ENCODE measurements around the gene DNAH2.

DNAH2 gene

DNA sequence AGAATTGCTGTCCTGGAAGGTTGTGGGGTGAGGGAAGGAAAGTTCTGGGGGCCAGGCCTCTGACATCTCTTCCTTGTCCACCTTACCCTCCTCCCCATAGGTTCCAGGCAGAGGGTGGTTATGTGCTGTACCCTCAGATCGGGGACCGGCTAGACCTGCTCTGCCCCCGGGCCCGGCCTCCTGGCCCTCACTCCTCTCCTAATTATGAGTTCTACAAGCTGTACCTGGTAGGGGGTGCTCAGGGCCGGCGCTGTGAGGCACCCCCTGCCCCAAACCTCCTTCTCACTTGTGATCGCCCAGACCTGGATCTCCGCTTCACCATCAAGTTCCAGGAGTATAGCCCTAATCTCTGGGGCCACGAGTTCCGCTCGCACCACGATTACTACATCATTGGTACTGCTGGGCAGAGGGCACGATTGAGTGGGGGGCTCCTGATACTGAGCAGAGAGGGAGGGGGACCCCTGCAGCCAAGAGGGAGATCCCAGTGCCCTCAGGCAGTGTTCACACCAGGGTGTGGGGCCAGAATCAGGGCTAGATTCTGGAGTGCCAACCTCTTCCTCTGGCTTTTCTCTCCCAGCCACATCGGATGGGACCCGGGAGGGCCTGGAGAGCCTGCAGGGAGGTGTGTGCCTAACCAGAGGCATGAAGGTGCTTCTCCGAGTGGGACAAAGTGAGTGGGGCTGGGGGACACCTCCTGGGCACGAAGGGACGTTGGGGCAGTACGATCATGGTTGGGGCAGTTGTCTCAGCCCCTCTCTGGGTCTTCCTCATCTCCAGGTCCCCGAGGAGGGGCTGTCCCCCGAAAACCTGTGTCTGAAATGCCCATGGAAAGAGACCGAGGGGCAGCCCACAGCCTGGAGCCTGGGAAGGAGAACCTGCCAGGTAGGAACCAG lies 9.4 kb upstream of the DNAH2 start:
- TF ChIP-seq POLR2A (IDR thresholded peaks at IDR 0.05; ENCODE audit: low read depth, low read length) = no peak
- FAIRE-seq = no peak
- no peak for DNase-seq (ENCODE audit: insufficient read length, low spot score)

DNA sequence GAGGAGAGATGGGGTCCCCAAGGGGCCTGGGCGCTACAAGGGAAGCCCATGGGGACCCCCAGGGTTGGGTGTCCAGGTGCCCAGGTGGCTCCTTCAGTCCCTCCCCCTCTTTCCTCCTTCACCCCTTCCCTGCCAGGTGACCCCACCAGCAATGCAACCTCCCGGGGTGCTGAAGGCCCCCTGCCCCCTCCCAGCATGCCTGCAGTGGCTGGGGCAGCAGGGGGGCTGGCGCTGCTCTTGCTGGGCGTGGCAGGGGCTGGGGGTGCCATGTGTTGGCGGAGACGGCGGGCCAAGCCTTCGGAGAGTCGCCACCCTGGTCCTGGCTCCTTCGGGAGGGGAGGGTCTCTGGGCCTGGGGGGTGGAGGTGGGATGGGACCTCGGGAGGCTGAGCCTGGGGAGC lies 8.5 kb upstream of the DNAH2 start:
- FAIRE-seq = no peak
- DNase-seq (ENCODE audit: insufficient read length, low spot score) = no peak
- TF ChIP-seq POLR2A (IDR thresholded peaks at IDR 0.05; ENCODE audit: low read depth, low read length) = no peak

DNA sequence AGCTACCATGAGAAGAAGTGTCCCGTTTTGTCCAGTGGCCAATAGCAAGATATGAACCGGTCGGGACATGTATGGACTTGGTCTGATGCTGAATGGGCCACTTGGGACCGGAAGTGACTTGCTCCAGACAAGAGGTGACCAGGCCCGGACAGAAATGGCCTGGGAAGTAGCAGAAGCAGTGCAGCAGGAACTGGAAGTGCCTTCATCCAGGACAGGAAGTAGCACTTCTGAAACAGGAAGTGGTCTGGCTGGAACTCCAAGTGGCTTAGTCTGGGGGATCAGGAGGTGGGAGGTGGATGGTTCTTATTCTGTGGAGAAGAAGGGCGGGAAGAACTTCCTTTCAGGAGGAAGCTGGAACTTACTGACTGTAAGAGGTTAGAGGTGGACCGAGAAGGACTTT lies 7.2 kb upstream of the DNAH2 start:
- no peak for FAIRE-seq
- DNase-seq (ENCODE audit: insufficient read length, low spot score) = no peak
- no peak for TF ChIP-seq POLR2A (IDR thresholded peaks at IDR 0.05; ENCODE audit: low read depth, low read length)

DNA sequence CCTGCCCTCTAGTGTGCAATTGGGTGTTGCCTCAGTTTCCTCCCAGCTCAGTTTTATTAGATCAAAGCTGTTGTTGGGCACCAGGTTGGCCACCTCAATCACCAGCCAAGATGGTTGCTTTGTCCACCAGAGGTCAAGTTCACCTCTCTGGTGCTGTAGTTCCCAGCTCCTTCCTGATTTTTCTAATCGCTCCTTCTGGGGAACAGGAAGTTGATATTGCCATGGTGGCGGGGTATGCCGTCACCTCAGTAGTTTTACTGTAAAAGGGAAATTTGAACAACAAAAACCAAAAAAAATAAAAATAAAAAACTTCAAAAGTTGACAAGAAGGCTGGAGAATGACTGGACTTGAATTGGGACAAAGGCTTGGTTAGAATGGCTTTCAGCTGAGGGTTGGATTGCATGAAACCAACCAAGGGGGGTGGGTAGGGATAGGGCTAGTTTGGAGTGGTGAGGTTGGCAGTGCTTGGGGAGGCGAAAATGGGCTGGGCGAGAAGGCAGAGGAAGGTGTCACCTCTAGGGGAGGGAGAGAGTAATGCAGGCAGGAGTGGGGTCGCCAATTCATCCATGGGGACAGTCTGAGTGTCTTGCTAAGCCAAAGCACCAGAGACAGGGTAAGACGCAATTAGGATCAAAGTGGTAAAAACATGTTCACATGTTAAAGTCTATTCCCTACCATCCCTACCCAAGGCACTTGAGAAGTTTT lies 6.3 kb upstream of the DNAH2 start:
- no peak for TF ChIP-seq POLR2A (IDR thresholded peaks at IDR 0.05; ENCODE audit: low read depth, low read length)
- no peak for FAIRE-seq
- DNase-seq (ENCODE audit: insufficient read length, low spot score) = no peak

DNA sequence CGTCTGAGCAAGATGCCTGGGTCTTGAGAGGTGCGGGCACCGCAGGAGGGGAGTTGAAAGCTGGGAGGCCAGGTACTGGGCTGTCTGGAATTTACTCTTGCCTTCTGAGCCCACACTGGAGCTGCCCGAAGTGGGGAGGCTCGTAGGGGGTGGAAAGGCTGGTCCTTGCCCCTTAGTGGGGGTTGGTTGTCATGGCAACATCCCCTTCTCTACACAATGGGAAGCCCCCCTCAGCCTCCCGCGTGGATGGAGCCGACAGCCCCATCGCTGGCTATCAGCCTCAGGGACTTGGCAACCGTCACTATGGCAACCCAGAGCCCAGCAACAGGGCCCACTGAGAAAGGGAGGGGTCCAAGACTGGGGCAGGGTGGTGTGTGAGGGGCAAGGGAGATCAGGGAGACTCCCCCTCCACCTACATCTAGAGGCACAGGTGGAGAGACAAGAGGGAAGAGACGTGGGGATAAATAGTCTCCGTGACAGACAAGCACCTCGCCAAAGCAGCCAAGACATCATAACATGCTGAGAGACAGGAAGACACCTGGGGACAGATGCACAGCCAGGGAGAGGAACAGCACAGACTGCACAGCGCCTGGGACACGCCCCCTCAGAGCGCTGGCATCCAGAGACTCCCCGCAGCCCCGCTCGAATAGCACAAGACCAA lies 5.3 kb upstream of the DNAH2 start:
- FAIRE-seq (no peak), DNase-seq (ENCODE audit: insufficient read length, low spot score) (no peak)
- TF ChIP-seq POLR2A (IDR thresholded peaks at IDR 0.05; ENCODE audit: low read depth, low read length) = no peak

DNA sequence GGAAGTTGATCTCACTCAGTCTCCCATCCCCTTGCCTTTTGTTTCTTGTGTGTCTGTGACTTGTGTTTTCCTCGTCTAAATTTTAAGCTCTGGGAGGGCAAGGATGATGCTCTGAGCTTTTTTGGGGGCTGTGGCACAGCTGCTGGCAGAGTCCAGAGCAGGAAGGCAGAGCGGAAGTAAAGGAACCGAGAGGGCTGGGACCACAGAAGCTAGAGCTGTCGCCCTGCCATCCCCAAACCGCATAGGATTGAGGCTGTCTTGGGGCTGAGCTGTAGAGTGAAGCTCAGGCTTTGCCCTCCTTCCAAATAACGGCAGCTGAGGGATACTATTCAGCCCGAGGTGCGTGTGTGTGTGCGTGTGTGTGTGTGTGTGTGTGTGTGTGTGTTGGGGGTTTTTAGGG lies 3.8 kb upstream of the DNAH2 start:
- no peak for DNase-seq (ENCODE audit: insufficient read length, low spot score)
- no peak for TF ChIP-seq POLR2A (IDR thresholded peaks at IDR 0.05; ENCODE audit: low read depth, low read length)
- no peak for FAIRE-seq

DNA sequence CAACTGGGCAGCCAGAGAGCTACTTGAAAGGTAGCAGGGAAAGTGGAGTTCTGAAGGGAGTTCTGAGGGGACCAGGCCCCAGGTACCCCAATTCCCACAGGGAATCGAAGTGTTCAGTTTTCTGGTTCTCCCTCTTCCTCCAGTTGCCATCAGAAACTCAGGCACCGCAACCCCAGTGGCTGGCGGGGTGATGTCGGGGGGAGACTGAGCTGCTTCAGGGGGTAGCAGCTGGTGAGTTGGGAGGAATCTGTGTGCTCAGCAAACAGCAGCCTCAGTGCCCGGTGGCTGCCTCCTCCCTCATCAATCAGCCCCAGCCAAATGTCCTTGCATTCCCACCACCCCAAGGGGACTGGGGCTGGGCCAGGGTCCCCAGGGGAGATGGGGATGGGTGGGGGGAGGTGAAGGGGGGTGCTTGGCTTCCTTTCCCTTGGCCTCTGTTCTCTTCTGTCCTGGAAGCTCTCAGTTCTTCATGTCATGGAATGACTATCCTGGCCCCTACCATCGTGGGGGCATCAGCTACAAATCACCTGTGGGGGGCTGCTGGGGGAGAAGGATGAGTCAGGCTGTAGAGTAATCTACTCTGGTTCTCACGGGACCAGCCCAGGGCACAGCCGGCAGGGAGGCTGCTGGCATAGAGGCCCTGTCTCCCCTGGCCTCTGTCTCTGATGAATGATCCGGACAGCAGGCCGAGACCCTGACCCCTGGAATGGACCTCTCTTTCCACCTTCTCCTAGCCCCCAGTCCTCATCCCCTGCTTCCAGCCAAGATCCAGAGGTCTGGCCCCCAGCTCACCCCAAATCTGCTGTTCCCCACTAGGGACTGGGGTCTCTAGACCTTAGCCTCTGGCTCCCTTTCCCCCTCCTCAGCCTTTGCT lies 2.6 kb upstream of the DNAH2 start:
- TF ChIP-seq POLR2A (IDR thresholded peaks at IDR 0.05; ENCODE audit: low read depth, low read length) = no peak
- DNase-seq (ENCODE audit: insufficient read length, low spot score) (no peak), FAIRE-seq (no peak)

DNA sequence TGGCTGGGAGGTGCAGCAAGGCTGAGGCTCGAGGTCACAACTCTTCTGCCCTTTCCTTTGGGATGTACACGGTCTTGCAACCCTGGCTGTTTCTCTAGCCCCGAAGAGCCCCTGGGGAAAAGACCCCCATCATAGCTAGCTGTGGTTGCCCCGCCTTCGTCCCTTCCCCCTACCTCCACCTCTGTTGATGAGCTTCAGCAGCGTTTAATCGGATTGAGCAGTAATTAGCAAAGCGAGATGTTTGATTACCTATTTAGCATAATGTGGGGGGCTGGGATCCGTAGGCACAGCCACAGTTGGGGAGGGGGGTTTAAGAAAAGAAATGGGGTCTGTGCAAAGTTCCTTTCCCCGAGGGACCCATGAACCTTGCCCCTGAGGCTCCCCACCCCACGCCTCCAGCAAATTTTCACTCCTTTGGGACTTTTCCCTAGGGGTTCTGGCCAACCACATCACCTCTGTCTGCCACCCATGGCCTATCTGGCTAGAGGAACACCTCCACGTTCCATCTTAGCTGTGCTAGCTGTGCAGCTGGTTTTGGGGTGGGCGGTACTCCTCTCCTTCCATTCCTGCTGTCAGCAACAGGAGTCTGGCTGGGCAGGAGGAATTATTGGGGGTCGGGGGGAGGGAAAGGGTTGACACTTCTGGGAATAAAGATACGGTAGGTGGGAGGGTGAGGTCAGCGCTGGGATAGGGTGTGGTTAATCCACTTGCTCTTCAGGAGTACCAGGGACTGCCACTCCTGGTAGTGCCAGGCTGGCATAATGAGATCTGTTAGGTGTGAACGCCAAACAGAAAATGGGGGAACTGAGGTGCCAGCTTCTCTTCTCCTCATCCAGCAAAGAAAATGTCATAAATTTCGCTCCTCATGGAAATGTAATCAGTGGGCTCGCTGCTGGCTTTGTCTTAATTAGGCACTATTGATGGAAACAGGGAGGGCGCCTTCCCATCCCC lies 1.3 kb upstream of the DNAH2 start:
- no peak for TF ChIP-seq POLR2A (IDR thresholded peaks at IDR 0.05; ENCODE audit: low read depth, low read length)
- DNase-seq (ENCODE audit: insufficient read length, low spot score) = no peak
- FAIRE-seq = no peak

DNA sequence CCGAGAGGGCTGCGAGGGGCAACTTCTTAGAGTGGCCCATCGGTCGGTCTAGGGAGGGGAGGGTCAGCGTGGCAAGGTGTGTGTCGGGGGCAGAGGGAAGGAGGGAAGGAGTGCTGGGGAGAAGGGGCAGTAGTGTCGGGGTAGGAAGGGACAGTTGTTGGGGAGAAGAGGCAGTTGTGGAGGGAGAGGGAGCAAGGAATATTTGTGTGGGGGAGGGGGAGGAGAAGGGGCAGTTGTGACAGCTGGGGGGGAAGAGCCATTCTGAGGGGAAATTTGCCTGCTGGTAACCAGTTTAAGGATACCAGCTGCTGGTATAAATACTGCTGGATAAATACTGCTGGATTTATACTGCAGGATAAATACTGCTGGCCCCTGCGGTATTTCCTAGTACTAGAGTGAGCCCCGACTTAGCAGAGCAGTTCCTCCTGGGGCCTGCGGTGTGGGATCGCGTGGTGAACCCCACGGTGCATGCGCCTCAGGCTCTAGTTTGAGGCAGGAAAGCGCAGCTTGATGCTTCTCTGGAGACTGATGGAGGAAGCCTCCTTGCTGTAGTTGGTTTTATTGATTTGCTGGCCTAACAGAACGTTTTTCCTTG lies 309 bp downstream of the DNAH2 start:
- DNase-seq (ENCODE audit: insufficient read length, low spot score) (no peak), FAIRE-seq (no peak)
- TF ChIP-seq POLR2A (IDR thresholded peaks at IDR 0.05; ENCODE audit: low read depth, low read length) = no peak

DNA sequence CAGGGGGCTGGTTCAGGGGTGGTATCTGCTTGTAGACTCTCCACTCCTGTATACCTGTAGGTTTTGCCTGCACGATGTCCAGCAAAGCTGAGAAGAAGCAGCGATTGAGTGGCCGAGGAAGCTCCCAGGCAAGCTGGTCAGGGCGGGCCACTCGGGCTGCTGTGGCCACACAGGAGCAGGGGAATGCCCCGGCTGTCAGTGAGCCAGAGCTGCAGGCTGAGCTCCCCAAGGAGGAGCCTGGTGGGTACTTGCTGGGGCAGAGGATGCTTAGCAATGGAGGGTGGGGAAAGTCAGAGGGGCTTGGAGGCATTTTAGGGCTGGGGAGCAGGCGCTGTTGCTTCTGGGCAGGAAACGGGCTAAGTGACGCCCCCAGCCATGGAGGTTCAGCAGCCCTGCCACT lies 2.1 kb downstream of the DNAH2 start:
- TF ChIP-seq POLR2A (IDR thresholded peaks at IDR 0.05; ENCODE audit: low read depth, low read length) = no peak
- FAIRE-seq = no peak
- no peak for DNase-seq (ENCODE audit: insufficient read length, low spot score)

DNA sequence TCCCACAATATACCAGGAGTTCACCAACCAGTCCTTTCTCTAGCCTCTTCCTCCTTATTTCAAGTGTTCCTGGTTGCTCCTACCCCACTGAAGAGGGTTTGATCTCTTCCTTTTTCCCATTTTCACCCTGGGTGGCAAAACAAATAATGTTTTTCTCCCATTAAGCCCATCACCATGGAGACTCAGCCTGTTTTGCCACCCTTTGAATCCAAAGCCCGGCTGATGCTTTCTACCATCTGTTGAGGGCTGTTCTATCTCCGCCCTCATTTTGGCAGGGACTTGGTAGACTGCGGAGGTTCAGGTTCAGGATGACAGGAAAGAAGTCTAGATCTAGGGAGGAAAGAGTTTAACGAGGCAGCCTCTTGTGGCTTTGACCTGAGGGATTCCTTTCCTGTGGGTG lies 2.6 kb downstream of the DNAH2 start:
- FAIRE-seq (no peak), DNase-seq (ENCODE audit: insufficient read length, low spot score) (no peak)
- TF ChIP-seq POLR2A (IDR thresholded peaks at IDR 0.05; ENCODE audit: low read depth, low read length) = no peak

DNA sequence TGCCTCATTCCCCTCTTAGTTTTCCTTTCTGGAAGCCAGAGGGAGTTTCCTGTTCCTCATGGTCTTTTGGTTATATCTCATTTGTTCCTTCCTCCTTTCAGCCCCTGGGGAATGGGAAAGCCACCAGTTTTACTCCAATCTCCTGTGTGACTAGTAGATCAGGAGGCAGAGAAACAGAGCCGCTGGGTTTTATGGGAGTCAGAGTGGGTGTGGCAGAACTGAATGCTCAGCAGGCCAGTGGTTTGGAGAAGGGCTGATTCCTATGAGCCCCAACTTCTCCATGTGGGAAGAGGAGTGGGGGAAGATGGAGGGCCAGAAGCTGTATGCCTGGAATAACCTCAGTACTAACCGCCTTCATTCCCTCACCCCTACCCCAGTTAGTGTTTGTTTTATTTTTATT lies 4.1 kb downstream of the DNAH2 start:
- no peak for FAIRE-seq
- TF ChIP-seq POLR2A (IDR thresholded peaks at IDR 0.05; ENCODE audit: low read depth, low read length) = no peak
- no peak for DNase-seq (ENCODE audit: insufficient read length, low spot score)

Measured in H54 (cell line).